Mesenteric fat pad (tissue), 1 donor: ENCODE results near the gene SNX3. TPM values are rescaled to one million over a fixed set of nuclear protein-coding genes. Genes with fewer than 3 reads are reported as not detected.
"Not testable (repeated sequence)": the region's sequence is repeated elsewhere in the genome, so short reads cannot be mapped to it uniquely, and the experiment has no call there.

ENCODE experiments used
- DNase-seq: peaks from one replicate; pipeline ENCODE4 v3.0.0-alpha.2; 2020; ENCODE audit warnings: low spot score
- long read RNA-seq: library from polyadenylated mRNA; unstranded; transcript quantifications from one replicate; pipeline ENCODE4 v2.0.0, GENCODE V29; 2020
- total RNA-seq: library from RNA; stranded (reverse); fragmentation: NEBNext Ultra II Directional; extraction: Animal tissue kit (Norgen Biotek cat#: 25700); gene quantifications from one replicate; pipeline ENCODE4 v1.2.1, GENCODE V29; 2021
- donor health status: DM: yes; HTN: yes; CAD: no.

SNX3 gene
- 235 TPM for total RNA-seq
- long read RNA-seq, transcript SNX3-201 (4 exons, 1,755 nt): major isoform, 275 of 296 reads
- long read RNA-seq, transcript SNX3-202 (4 exons, 890 nt): minor isoform, 9 of 296 reads
- long read RNA-seq, partial matches to known transcripts: 6 of 296 reads
- long read RNA-seq, other reads (novel, unspliced or antisense): 5 of 296 reads

DNA sequence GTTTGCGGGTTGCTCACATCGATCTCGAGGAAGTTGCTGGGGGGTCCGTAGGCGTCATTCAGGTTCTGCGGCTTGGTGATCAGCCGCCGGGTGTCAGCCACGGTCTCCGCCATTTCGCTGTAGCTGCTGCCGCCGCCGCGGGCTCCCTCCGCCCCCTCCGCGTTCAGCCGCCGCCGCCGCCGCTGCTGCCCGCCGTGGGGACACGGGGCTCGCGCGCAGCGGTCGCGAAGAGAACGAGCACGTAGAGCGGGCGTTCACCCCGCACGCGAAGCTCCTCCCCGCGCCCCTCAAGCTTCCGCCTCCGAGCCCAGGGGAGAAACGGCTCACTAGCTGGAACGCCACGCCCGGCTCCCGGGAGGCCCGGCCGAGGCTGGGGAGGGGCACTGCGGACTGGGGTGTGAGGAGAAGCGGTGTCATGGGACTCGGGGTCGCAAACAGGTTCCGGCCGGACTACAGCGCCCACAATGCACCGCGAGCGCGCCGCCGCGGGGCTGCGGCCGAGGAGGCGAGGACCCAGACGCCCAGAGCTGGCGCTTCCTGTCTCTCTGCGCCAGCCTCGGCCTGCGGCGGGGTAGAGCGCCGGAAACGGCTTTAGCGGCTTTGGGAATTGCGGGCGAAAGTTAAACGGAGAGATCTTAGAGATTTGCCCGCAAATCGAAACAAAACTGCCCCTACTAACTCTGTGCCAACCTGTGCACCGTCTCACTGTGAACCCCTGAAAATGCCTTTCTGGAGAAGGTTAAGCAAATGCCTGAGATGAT lies at the start of gene SNX3:
SNX3 (minus strand) TSS at position 232 of the 761 bp plus-strand sequence; CDS start at position 113, 119 bp downstream.
- peak; percentile 97 for DNase-seq

DNA sequence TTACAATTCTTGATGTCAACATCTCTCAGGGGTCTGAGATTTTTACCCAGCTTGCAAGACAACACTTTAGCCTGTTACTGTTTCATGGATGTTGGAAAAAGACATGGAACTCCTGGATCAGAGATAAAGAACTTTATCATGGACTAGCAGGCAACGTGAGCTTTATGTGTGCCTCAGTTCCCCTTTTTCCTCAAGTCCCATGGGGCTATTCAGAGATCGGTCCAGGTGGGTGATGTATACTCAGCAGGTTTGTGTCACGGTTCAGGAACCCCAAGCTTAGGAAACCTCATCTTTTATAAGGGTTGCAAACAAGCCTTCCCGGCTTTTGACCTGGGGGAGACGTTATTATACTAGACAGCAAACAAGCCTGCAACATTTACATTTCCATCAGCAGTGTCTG lies 49.0 kb upstream of the SNX3 start:
- DNase-seq: no peak

DNA sequence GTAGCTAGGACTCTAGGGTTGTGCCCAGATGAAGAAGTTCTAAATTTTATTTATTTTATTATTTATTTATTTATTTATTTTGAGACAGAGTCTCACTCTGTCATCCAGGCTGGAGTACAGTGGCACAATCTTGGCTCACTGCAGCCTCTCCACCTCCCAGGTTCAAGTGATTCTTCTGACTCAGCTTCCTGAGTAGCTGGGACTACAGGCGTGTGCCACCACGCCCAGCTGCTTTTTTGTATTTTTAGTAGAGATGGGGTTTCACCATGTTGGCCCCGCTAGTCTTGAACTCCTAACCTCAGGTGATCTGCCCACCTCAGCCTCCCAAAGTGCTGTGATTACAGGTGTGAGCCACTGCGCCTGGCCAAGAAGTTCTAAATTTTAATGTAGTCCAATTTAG lies 47.8 kb upstream of the SNX3 start:
- DNase-seq: not testable (repeated sequence)

DNA sequence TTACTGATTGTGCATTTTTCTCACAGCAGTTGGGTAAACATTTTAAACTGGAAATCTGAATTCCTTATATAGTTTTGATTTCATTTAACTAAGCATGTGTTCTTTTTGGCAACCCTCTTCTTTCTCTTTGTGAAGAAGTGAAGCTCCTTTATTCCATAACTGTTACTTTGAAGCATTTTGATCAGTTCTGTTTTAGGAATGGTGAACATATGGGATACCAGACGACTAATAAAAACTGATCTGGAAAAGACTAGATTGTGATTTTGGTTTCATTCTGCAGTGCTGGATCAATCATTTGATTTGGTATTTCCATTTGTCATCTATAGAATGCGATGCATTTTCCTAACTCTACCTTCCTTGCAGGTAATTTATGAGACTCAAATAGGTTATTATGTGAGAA lies 43.8 kb upstream of the SNX3 start:
- DNase-seq: no peak

DNA sequence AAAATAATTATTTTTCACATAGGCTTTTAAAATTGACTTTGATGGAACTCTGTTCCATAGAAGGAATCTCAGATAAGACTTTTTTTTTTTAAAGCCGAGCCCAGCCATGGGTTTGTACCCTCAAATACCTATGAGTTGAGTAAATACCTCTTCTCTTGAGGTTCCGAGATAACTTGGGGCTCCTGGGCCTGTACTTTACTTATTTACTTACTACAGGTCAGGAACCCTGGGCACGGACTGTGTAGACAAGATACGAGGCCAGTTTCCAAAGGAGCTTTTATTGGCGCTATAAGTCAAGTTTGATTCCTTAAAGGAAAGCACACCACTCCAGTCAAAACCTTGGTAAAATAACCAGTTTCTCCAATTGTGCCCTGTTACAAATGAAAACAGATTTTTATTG lies 41.5 kb upstream of the SNX3 start:
- DNase-seq: no peak

DNA sequence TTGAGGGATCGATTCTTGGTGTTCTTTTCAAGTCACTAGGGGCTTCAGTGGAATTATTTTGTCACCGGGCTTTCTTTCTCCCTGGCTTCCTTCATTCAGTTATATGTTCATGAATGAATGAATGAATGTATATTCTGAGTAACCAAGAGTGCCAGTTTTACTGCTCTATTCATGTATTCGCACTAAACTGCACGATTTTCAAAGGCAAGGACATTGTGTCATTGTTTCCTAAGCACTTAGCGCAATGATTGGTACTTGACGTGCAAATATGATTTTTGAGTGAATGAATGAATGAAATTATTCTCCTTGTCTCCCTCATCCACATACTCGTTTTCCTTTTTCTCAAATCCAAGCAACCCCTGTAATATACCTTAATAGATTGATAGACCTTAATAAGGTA lies 34.8 kb upstream of the SNX3 start:
- DNase-seq: no peak

DNA sequence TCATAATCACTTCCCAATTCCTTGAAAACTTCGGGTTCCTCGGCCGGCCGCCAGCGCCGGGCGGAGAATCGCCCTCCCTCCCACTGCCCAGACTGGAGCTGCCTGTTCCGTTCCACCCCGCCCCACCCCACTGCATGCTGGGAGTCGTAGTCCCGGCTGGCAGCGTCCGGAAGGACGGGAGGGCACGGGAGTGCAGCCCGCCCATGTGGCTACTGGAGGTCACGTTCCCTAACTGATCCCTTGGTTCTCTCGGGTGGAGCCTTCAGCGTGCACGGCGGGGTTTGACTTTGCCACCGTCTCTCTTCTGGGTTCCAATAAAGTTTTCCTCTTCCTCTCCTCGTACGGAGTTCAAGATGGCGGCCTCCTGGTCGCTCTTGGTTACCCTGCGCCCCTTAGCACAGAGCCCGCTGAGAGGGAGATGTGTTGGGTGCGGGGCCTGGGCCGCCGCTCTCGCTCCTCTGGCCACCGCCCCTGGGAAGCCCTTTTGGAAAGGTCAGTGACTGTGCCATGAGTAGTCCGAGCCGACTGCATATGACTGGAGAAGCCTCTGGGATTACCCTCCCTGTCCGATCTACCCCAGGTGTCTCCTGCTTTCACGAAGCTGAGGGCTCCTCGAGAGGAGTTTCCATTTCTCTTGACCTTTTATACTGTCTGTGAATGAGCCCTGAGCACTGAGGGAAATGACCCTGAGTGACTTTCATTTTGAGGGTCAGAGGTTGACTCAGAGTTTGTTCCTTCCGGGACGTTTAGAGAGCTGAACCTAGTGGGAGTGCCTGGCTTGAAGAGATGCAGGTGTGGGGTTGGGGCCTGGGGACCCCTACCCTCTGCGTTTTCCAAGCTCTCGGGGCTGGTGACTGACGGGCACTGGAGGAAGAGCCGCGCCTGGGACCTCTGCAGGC lies 34.1 kb upstream of the SNX3 start, which contains the start of gene AFG1L:
AFG1L (plus strand) TSS at position 328 of the 899 bp plus-strand sequence; CDS start at position 354, 26 bp downstream.
- peak; percentile 95 for DNase-seq

DNA sequence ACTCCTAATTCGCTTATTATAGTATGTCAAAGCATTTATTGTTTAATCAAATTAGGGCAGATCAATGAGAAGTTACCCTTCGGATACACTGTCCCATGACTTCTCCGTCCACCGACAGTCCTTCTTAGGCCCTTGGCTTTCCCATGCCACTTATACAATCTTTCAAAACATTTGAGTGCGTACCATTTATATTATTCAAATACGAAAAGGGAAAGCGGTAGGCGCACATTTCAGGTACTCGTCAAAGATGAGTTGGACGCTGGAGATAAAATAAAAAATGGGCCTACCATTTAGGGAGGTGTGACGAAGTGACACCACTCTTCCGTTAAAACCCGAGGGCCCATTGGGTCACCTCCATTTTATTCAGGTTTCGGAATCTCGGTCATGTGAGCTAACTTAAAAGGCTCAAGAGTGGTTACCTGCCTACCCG lies 33.5 kb upstream of the SNX3 start:
- DNase-seq: no peak

DNA sequence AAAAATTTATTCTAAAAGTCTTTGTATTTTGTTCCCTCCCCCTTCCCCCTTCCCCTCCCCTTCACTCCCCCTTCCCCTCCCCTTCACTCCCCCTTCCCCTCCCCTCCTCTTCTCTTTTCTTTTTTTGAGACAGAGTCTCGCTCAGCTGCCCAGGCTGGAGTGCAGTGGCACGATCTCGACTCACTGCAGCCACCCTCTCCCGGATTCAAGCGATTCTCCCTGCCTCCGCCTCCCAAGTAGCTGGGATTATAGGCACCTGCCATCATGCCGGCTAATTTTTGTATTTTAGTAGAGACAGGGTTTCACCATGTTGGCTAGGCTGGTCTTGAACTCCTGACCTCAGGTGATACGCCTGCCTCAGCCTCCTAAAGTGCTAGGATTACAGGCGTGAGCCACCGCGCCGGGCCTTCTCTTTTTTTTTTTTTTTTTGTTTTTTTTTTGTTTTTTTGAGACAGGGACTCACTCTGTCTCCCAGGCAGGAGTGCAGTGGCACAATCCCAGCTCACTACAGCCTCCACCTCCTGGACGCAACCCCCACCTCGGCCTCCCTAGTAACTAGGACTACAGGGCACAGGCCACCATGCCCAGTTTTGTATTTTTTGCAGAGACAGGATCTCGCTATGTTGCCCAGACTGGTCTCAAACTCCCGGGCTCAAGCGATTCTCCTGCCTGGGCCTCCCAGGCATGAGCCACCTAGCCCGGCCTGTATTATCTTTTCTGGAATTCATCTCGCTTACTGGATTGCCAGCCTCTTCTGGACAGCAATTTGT lies 32.9 kb upstream of the SNX3 start:
- DNase-seq: no peak

DNA sequence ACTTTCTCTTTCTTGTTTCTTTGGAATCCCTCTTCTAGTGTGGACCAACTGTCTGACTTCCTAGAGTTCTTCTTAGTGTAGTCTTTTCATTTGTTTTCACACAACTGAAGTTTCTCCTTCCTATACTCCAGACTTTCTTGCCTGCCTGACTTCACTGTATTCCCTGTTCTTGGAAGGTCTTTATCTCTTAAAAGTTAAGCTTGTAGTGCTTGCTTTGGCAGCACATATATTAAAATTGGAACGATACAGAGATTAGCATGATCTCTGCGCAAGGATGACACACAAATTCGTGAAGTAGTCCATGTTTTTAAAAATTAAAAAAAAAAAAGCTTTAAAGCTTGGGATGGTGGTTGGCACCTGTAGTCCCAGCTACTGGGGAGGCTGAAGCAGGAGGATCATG lies 31.7 kb upstream of the SNX3 start:
- DNase-seq: not testable (repeated sequence)

DNA sequence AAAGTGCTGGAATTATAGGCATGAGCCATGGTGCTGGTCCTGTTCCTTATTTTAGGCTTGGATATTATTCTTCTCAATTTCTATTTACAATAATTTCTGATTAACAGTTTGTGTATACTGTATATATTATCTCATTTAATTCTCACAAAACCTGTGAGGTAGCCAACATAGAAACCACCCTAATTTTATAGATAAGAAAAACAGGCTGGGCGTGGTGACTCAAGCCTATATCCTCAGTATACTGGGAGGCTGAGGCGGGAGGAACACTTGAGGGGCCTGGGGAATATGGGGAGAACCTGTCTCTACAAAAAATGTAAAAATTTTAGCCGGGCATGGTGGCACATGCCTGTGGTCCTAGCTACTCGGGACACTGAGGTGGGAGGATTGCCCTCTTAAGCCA lies 30.3 kb upstream of the SNX3 start:
- no peak for DNase-seq

DNA sequence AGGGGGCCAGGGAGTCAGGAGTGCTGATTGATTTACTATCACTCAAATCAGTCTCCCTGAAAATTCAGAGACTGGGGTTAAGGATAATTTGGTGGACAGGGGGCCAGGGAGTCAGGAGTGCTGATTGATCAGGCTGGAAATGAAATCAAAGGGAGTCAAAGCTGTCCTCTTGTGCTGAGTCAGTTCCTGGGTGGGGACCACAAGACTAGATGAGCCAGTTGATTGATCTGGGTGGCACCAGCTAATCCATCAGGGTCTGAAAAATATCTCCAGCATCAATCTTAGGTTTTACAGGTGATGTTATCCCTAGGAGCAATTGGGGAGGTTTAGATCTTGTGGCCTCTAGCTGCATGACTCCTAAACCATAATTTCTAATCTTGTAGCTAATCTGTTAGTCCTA lies 27.9 kb upstream of the SNX3 start:
- DNase-seq: no peak

DNA sequence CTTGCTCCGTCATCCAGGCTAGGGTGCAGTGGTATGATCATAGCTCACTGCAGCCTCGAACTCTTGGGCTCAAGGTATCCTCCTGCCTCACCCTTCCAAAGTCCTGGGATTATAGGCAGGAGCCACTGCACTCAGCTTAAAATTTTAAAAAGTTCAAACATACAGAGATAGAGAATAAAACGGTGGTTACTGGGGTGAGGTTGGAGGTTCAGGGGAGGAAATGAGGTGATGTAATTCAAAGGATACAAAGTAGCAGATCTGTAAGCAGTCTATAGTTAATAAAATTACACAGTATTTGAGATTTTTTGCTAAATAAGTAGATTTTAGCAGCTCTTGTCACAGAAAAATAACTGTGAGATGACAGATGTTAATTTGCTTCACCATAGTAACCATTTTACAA lies 26.5 kb upstream of the SNX3 start:
- DNase-seq: no peak

DNA sequence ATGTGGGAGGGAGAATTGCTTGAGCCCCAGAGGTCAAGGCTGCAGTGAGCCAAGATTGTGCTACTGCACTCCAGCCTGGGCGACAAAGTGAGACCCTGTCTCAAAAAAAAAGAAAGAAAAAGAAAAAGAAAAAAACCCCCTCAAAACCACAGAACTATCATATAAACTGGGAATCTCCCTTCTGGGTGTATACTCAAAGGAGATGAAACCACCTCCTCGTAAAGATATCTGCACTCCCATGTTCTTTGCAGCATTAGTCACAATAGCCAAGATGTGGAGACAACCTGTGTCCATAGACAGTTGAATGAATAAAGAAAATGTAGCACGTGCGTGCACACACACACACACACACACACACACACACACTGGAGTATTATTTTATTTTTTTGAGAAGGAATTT lies 25.5 kb upstream of the SNX3 start:
- no peak for DNase-seq

DNA sequence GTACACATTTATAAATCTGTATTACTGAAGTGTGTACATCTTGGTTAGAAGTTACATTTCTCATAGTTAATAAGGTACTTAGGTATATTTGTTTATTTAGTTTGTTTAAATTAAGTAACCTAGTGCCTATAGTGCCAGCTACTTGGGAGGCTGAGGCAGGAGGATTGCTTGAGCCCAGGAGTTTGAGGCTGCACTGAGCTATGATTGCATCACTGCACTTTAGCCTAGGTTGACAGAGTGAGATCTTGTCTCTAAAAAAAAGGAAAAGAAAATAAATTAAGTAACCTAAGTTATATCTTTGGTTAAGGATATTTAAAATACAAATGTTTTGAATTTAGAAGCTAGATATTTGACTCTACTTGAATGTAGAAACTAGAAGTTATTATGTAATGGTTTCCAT lies 24.5 kb upstream of the SNX3 start:
- no peak for DNase-seq

DNA sequence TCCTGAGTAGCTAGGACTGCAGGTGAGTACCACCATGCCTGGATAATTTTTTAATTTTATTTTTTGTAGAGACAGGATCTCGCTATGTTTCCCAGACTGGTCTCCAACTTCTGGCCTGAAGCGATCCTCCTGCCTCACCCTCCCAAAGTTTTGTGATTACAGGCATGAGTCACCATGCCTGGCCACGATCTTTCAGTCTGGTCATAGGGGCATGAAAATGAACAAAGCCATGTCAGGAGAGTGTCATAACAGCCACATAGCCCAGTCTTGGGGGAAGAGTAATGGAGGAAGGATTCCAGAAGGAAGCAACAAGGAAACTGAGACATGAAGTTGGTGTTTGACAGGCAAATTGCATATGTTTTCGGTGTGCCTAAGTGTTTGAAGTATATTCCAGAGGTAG lies 17.0 kb upstream of the SNX3 start:
- DNase-seq: no peak

DNA sequence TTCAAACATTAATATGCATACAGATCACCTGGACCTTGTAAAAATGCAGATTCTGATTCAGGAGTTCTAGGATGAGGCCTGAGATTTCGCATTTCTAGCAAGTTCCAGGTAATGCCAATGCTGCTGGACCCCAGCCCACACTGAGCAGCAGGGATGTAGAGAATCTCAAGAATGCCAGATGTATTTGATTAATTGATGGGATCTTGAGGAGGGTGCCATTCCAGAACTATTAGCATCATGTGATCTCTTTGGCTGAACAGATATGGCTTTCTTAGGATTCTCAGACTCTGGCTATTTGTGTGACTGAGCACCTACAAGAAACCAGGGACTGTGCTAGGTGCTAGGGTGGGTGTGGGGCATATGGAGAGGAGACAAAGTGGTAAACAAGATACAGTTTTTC lies 16.5 kb upstream of the SNX3 start:
- DNase-seq: no peak

DNA sequence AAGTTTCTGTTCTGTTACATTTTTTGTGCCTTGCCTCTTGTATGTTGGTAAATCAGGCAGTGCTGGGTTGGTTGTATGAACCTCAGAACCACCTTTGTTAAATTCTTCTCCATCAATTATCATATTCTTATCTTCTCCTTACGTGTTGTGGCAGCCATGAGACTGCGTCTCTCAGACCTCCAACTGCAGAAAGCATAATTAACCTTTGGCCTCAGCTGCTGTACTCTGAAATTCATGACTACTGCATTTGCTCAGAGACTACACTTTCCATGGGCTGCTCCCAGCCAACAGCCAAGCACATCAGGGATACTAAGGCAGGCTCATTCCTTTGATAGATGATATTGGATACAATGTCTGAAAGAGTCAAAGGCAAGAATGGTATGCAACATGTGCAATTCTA lies 15.1 kb upstream of the SNX3 start:
- no peak for DNase-seq

DNA sequence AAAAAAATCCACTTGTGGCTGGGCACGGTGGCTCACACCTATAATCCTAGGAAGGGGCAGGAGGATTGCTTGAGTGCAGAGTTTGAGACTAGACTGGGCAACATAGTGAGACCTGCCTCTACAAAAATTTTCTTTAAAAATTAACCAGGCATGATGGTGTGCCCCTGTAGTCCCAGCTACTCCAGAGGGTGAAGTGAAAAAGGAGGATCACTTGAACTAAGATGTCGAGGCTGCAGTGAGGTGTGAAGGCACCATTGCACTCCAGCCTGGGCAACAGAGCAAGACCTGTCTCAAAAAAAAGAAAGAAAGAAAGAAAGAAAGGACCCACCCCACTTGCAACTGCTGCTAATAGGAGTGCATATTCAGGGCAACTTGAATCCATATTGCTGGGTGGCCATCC lies 13.7 kb upstream of the SNX3 start:
- DNase-seq: no peak

DNA sequence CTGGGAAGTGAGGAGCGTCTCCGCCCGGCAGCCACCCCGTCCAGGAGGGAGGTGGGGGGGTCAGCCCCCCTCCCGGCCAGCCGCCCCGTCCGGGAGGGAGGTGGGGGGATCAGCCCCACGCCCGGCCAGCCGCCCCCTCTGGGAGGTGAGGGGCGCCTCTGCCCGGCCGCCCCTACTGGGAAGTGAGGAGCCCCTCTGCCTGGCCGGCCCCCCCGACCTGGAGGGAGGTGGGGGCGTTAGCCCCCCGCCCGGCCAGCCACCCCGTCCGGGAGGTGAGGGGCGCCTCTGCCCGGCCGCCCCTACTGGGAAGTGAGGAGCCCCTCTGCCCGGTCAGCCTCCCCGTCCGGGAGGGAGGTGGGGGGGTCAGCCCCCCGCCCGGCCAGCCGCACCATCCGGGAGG lies 9.1 kb upstream of the SNX3 start:
- not testable (repeated sequence) for DNase-seq

DNA sequence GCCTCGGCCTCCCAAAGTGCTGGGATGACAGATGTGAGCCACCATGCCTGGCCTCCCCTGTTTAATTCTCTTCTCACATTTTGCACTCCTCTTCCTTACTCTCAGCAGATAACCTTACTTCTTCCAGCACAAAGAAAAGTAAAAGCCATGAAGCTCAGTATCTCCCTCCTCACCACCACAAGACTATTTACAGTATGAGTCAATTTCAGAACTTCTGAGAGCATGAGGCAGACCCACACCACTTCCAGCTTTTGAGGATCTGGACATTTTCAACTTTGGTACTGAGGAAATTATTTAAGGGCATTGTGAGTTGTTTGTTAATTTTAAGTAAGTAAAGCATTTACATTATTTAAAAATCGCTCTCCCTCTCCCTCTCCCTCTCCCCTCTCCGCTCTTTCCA lies 8.0 kb upstream of the SNX3 start:
- DNase-seq: no peak
